Stimulated activated CD8-positive, alpha-beta memory T cell treated with anti-CD3 and anti-CD28 coated beads, Interleukin-4, amount 100 ng/mL, for 24 hours (primary cell): Measurements from ENCODE around the gene NKX1-1.
A peak's percentile ranks its signal among the peaks of the same experiment; 100 is the strongest.

Experiments used
- DNase-seq: peaks from one replicate; pipeline ENCODE4 v3.0.0-alpha.2; 2020; ENCODE audit warnings: low read depth

NKX1-1 gene

DNA sequence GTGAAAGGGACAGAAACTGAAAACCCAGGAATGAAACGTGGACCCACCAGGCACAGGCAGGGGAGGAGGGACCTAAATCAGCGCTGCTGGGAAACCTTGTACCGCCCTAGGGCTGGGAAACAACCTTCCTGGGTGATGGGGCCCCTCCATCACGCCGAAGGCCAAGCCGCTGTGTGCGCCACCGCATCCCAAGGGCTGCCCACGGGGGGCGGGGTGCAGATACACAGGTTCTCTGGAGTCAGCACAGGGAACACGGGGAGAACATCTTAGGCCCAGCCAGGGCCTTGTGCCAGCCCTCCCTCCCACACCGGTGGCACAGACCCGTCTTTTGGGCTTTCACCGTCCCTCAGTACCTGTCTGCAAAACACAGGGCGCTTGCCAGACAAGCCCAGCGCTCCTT is 46.3 kb downstream of the NKX1-1 start:
- no peak for DNase-seq

DNA sequence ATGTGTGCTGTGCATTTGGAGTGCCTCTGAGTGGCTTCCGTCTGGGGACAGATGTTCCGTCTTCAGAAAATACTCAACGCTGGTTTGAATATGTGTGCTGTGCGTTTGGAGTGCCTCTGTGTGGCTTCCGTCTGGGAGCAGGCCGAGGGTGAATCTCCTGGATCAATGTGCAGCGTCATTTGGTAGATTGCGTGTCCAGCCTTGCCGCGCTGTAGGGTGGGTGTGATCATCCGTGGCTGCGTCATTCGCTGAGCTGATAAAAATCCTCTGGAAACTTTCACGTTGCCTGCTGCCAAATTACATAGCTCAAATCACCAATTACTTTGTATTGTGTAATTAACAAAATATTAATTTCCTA is 47.1 kb downstream of the NKX1-1 start:
- DNase-seq: no peak

DNA sequence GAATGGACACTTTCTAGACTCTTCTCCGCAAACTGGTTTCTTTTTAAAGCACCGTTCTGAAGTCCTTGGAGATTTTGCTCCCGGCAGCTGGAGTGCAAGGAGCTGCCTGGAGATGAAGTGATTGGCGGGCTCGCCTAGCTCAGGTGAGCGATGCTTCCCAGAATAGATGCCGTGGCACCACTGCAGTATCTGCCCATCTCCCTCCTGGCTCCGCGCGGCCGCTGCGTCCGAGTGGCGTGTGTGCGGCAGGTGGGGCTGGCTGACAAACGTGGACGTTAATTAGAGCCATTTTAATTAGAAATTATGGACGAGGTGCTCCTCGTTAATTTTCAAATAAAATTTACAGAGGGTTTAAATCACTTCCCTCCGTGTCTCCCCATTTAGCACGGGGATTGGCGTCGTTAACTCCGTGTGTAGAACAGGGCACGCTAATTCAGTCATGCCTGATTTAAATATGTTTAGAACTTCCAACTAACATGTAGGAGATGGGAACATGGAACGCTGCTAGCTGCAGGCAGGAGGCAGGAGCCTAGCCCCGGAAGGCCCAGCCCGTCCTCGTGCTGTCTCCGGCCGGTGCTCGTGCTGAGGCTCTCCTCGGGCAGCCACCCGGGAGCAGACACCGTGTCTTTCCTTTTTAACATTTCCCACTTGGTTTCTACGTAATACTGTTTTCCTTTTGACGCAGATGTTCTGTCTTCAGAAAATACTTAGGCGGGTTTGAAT is 47.7 kb downstream of the NKX1-1 start:
- DNase-seq: no peak

GRCh38 chr4:1357356-1358248 is 48.6 kb downstream of the NKX1-1 start:
- DNase-seq: no peak

GRCh38 chr4:1356181-1356998 is 49.9 kb downstream of the NKX1-1 start:
- peak; percentile 36 for DNase-seq

- no peak for DNase-seq
Observed at GRCh38 chr4:1355378-1355777, 50.9 kb downstream of the NKX1-1 start.

DNA sequence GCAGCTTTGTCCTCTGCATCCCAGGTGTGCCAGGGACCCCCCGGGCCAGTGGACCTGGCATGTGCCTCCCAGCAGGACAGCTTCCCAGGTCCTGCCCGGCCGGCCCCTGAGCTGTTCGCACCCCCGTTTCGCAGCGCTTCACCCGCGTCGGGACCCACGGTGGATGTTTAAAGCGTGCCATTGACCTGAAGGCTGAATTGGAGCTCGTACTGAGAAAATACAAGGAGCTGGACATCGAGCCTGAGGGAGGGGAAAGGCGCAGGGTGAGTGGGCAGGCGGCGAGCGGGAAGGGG is 51.3 kb downstream of the NKX1-1 start:
- DNase-seq: no peak

DNA sequence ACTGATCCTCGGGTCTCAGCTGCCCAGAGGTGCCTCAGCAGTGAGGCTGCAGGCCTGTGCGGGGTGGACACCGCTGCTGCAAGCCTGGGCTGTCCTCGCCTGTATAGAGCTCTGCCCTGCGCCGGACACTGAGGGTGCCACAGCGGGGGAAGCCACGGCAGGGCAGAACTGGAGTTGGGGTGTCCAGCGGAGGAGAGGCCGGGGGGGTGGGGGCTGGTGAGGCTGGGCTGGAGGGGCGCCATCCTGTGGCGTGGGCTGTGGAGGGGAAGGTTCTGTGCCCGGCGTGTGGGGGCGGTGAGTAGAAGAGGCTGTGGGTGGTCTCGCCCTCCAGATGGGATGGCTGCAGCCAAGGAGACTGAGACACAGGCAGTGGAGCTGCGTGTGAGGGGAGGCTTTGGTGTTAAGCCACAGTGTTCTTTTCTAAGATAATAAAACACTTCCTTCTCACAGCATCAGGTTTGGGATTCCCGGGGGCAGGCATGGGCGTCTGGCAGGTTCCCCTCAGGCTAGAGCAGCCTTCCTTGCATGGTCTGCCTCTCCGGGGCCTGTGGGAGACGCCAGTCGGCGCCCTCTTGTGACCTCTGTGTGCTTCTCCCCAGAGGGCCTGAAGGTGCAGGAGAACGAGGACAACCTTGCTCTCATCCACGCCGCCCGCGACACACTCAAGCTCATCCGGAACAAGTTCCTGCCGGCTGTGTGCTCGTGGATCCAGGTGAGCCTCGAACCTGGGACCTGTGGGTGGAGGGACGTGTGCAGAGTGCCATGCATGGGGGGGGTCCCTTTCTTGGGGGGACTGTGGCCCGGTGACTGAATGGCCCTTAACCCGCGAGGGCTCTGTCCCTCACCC is 51.9 kb downstream of the NKX1-1 start:
- DNase-seq: no peak

- no peak for DNase-seq
Observed at GRCh38 chr4:1353186-1354055, 52.8 kb downstream of the NKX1-1 start.
